ENCODE results near the gene C5orf52.
"Not testable (repeated sequence)": the region's sequence is repeated elsewhere in the genome, so short reads cannot be mapped to it uniquely, and the experiment has no call there.

Gene C5orf52

DNA sequence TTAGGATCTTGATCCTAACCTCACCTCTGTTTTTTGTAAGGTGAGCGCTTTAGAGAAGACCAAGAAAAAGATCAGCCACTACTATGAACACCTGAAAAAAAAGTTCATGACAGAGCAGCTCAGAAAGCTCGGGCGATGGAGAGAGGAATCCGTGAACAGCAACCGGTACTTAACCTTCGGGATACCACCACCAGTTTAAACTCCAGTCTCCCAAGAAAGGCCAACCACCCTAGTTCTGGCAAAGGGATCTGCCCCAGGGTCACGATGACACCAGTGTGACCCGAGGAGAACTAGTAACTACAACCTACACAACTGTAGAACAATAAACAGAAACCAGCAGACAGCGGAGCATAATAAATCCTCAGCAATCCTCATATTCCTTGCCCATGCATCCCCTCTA lies 8.5 kb downstream of the C5orf52 start:
- ATAC-seq = no peak
- no peak for DNase-seq

- DNase-seq = no peak
- ATAC-seq = no peak
These were observed 8.9 kb downstream of the C5orf52 start for GRCh38 chr5:157680239-157680638.

DNA sequence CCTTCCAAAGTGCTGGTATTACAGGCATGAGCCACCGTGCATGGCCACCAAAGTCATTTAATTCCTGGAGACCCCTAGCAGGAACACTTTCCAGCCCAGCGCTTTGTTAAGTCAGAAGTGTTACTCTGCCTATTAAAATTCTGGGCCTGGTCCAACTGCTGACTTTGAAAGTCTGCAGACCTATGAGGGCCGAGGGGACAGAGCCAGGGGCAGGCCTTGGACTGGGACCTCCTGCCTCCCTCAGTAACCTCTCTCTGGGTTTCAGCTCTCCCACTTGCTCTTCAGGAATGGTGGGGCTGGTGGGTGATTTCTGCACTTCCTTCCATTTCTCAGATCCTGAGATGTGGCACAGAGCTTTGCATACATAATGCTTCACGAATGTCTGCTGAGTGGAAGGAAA lies 9.7 kb downstream of the C5orf52 start:
- DNase-seq (no peak), ATAC-seq (no peak)

- DNase-seq (no peak), ATAC-seq (no peak)
These were observed 10.9 kb downstream of the C5orf52 start for GRCh38 chr5:157682257-157682656.

- DNase-seq, ATAC-seq: not testable (repeated sequence)
These were observed 15.2 kb downstream of the C5orf52 start for GRCh38 chr5:157686276-157687197.

DNA sequence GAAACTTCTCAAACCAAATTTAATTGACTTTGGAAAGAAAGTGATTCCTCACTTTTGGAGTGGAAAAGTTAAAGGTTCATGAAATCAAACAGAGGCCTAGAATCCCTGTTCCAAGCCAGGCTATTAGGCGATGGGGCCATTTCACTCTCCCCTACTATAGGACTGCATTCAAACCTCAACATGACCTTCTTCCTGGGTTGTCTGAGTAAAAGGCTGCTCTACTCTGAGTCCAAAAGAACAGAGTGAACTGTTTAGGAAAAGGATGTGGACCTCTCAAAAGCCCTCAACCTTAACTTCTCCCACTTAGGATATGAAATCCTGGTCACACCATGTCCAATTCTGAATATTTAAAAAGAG lies 15.8 kb downstream of the C5orf52 start:
- DNase-seq = no peak
- ATAC-seq = no peak

GRCh38 chr5:157689942-157690689 lies 18.8 kb downstream of the C5orf52 start:
- DNase-seq (peak; percentile 46), ATAC-seq (peak; percentile 14)

GRCh38 chr5:157690690-157691433 lies 19.5 kb downstream of the C5orf52 start:
- ATAC-seq (no peak), DNase-seq (no peak)

- not testable (repeated sequence) for DNase-seq, ATAC-seq
These were observed 22.5 kb downstream of the C5orf52 start for GRCh38 chr5:157693816-157694215.

GRCh38 chr5:157696154-157696553 lies 24.8 kb downstream of the C5orf52 start:
- not testable (repeated sequence) for ATAC-seq, DNase-seq

GRCh38 chr5:157698674-157699073 lies 27.3 kb downstream of the C5orf52 start:
- not testable (repeated sequence) for DNase-seq, ATAC-seq

GRCh38 chr5:157703736-157704135 lies 32.4 kb downstream of the C5orf52 start:
- DNase-seq = no peak
- no peak for ATAC-seq

GRCh38 chr5:157708866-157709265 lies 37.5 kb downstream of the C5orf52 start:
- DNase-seq (no peak), ATAC-seq (no peak)

DNA sequence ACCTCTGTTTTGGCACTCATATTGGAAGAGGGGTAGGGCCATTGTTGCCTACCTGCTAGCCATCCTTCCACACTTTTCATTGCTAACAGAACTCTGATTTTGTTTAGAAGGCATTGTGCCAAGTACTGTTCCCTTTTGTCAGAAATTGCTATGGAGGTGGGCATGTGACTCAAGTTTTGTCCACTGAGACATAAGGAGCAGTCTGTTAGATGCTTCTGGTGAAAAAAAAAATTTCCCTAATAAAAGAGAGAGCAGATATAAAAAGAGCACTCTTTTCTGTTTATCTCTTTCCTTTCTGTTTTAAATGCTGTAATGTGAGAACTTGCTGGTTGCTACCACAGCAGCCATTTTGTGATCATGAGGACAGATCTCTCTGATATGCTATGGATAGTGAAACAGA lies 38.0 kb downstream of the C5orf52 start:
- no peak for ATAC-seq
- DNase-seq = no peak

- ATAC-seq (no peak), DNase-seq (no peak)
These were observed 39.1 kb downstream of the C5orf52 start for GRCh38 chr5:157710431-157710830.

- ATAC-seq = peak; percentile 55
- DNase-seq = no peak
These were observed 39.5 kb downstream of the C5orf52 start for GRCh38 chr5:157710882-157711281.

DNA sequence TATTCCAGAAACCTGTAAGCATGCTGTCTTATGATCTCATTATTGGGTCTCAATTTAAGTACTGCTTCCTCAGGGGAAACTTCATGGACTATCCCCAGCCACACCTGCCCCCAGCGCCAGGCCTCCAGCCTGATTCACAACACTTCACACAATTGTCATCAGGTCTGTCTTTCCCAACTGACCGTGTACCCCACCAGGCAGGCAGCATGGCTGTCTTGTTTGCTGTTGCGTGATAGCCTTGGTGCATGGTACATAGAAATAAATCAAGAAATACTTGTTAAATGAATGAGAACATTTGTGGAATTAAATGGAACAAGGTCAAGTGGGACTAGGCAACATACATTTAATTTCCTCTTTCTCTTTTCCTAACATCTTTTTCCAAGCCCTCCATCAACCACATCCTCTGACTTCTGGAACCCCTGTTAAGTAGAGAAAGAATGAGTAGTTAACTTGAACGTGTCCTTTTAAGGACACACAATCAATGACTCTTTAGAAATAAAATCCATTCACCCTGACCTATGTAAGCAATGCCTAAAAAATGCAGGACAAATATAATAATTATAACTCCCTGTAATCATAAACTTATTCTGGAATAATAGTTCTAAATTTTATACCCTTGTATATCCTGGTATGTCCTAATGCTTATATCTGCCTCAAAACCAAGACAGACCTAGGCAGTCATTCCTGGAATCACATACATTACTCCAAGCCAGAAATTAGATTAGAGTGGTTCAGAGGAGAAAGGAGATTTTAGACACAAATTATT lies 42.7 kb downstream of the C5orf52 start:
- no peak for ATAC-seq
- no peak for DNase-seq

DNA sequence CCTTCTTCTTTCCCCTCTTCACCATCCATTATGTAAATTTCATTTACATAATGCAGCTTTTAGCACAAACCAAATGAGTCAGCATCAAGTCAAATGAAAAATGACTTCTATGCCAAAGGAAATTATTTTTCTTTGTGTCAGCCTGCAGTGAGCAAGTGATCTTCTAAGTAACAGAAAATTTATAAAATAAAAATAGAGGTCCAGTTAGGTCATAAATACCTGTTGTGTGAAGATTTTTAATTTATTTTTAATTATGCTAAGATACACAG lies 43.2 kb downstream of the C5orf52 start:
- no peak for DNase-seq
- ATAC-seq = no peak

- DNase-seq (no peak), ATAC-seq (peak; percentile 73)
These were observed 47.2 kb downstream of the C5orf52 start for GRCh38 chr5:157718519-157718918.

DNA sequence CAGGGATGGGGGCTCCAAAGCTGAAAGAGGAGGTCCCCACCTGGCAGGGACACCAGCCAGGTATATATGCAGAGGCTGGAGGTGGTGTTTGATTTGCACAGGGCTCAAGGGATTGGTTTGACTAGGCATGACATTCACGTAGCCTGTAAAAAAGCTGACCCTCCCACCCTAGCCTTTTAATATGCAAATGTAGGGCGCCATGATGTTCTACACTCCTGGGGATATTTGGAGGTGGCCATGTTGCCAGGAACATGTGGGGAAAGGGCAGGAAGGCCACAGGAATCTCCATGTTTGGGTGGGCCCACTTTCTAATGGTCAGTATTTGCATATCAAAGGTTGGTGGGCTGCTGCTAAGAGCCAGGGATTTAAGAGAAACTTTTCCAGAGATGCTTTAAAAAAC lies 47.9 kb downstream of the C5orf52 start:
- DNase-seq (no peak), ATAC-seq (no peak)

DNA sequence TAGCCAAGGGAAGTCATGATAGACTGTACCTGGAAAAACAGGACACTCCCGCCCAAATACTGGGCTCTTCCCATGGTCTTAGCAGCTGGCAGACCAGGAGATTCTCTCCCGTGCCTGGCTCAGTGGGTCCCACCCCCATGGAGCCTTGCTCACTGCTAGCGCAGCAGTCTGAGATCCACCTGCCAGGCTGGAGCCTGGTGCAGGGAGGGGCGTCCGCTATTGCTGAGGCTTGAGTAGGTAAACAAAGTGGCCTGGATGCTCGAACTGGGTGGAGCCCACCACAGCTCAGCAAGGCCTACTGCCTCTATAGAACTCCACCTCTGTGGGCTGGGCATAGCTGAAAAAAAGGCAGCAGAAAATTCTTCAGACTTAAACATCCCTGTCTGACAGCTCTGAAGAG lies 49.8 kb downstream of the C5orf52 start:
- ATAC-seq (no peak), DNase-seq (no peak)

GRCh38 chr5:157722895-157723294 lies 51.6 kb downstream of the C5orf52 start:
- ATAC-seq, DNase-seq: not testable (repeated sequence)

Measured in stimulated activated naive CD8-positive, alpha-beta T cell treated with anti-CD3 and anti-CD28 coated beads, Interleukin-15, Interleukin-2, amounts not matched to agents 100 U/mL and 50 U/mL, for 24 hours (primary cell).